Stimulated activated naive B cell treated with anti-CD40 and anti-IgM and Interleukin-4, amounts not matched to agents 10 μg/mL and 1 μg/mL and 100 μg/mL, for 72 hours (primary cell): Measurements from ENCODE around the gene ACTRT2.

Source experiments
- ATAC-seq, 2 donors: fragments of 150-1000 bp; cut with Tn5 transposase; replicated peaks; 2 replicates each; pipeline ENCODE4 v1.10.0; 2021; ENCODE audit warnings: moderate library complexity in 1 of 2
- DNase-seq: peaks from one replicate; pipeline ENCODE4 v3.0.0; 2021
- H3K27ac Mint-ChIP-seq: one replicate; pipeline ENCODE4 v1.8.0; 2022; ENCODE audit warnings: mild to moderate bottlenecking, mixed read lengths
- H3K27me3 Mint-ChIP-seq, 2 donors: one replicate each; pipeline ENCODE4 v1.8.0; 2022; ENCODE audit warnings: mixed read lengths in 2 of 2
- H3K36me3 Mint-ChIP-seq, 2 donors: one replicate each; pipeline ENCODE4 v1.8.0; 2022; ENCODE audit warnings: mixed read lengths in 2 of 2, mild to moderate bottlenecking in 1 of 2
- H3K4me1 Mint-ChIP-seq, 2 donors: one replicate each; pipeline ENCODE4 v1.8.0; 2022; ENCODE audit warnings: mixed read lengths in 2 of 2, mild to moderate bottlenecking in 1 of 2
- H3K4me3 Mint-ChIP-seq, 2 donors: one replicate each; pipeline ENCODE4 v1.8.0; 2022; ENCODE audit warnings: mild to moderate bottlenecking in 2 of 2, mixed read lengths in 2 of 2, moderate library complexity in 1 of 2
- H3K9me3 Mint-ChIP-seq, 2 donors: one replicate each; pipeline ENCODE4 v1.8.0; 2022; ENCODE audit warnings: mixed read lengths in 2 of 2, mild to moderate bottlenecking in 1 of 2

ACTRT2 gene

GRCh38 chr1:3033790-3034090, 12.5 kb downstream of the ACTRT2 start:
- Mint-ChIP-seq H3K36me3 (no peaks in the 10 kb centered on the region), H3K9me3 (no peaks in the 10 kb centered on the region), H3K27ac (no peak overlapping the region)

GRCh38 chr1:3034162-3034561, 12.9 kb downstream of the ACTRT2 start:
- Mint-ChIP-seq H3K4me3 (no peak overlapping the region), H3K36me3 (no peaks in the 10 kb centered on the region), H3K9me3 (no peaks in the 10 kb centered on the region), H3K27me3 (peaks cover 8 to 26% of the 10 kb centered on the region in 2 donors), H3K27ac (no peak overlapping the region), H3K4me1 (no peaks in the 10 kb centered on the region)
- DNase-seq (no peak), ATAC-seq (no peak)

More at GRCh38 chr1:3033790-3034090, 12.5 kb downstream of the ACTRT2 start:
- DNase-seq (no peak), ATAC-seq (no peak)
- Mint-ChIP-seq H3K4me1 (no peaks in the 10 kb centered on the region), H3K27me3 (peaks cover 8 to 27% of the 10 kb centered on the region in 2 donors), H3K4me3 (no peak overlapping the region)

- H3K4me3 Mint-ChIP-seq: no peak overlapping the region
- DNase-seq (no peak), ATAC-seq (no peak)
- peaks cover 8 to 26% of the 10 kb centered on the region in 2 donors for H3K27me3 Mint-ChIP-seq
- H3K9me3 Mint-ChIP-seq: no peaks in the 10 kb centered on the region
- no peak overlapping the region for H3K27ac Mint-ChIP-seq
- H3K4me1 Mint-ChIP-seq: no peaks in the 10 kb centered on the region
- H3K36me3 Mint-ChIP-seq: no peaks in the 10 kb centered on the region
These were observed 13.7 kb downstream of the ACTRT2 start for GRCh38 chr1:3034728-3035562.

DNA sequence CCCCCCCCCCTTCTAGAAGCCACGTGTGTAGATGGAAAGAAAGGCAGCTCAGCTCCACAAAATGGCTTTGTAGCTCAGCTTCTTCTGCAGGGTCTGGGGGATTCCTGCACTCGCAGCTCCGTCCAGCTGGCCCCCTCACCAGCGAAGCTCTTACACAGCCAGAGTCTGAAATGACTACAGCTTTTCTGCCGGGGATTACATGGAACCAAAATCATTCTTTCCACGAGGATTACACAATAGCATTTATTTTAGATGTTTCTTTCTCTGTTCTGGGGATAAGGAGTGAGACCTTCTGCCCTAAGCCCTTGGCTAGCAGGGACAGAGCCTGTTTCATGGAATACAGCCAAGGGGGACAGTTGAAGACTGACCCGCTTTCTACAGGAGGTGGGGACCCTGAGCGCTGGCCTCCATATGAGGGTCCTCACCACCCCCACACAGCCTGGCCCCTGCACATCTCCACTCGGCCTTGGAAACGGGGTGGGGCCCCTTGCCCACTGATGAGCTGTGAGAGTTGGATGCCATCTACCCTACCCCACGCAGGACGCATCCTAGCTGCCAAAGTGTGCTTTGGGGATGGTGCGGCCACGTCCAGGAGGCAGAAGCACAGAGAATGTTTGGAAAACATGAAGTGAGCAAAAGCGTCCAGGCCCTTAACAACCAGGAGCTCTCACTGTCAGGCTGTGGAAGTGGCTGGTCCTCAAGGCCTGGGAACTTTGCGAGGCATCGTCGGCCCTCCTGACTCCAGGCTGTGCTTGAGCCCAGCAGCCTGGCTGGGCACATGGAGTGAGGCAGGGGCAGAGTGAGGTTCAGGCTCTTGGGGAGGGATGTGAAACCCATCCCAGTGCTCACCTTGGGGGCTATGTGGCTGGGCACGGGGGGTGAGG, 14.5 kb downstream of the ACTRT2 start:
- no peaks in the 10 kb centered on the region for H3K36me3 Mint-ChIP-seq
- no peaks in the 10 kb centered on the region for H3K4me1 Mint-ChIP-seq
- peaks cover 8 to 26% of the 10 kb centered on the region in 2 donors for H3K27me3 Mint-ChIP-seq
- ATAC-seq (no peak), DNase-seq (no peak)
- H3K9me3 Mint-ChIP-seq: no peaks in the 10 kb centered on the region
- H3K27ac Mint-ChIP-seq: no peak overlapping the region
- H3K4me3 Mint-ChIP-seq: no peak overlapping the region

DNA sequence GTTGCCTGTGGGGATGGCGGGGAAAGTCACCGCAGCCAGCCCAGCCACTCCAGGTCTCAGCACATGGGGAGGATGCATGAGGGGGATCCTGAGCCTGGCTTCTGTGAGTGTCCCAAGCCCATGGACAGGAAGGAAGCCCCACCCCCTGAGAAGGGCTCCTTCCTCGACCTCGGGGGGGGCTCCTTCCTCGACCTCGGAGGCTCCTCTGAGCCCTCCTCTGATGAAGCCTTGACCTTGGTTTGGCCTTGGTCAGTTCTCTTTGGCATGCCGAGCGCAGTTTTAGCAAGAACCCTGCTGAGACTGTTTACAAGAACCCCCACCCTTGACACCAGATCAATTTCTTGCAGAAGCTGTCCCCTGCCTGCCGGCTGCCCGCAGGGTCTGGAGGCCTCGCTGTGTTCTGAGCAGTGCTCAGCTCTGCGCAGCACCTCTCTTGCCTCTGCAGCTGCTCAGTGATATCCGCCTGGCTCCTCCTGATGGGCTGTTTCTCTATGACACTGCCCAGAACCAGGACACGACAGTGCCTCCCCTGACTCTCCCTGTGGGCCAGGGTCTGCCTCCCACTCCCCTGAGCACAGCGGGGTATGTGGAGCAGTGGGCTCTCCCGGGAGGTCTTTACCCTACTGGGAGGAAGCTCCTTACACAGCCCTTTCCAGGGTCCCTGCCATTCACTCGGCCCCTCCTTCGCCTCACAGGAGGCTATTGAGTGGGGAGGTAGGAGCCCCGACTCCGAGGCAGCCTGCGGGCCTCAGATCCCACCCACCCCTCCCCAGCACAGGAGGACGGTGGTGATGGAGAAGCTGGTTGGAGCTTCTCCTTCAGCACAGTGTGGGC, 15.4 kb downstream of the ACTRT2 start:
- Mint-ChIP-seq H3K36me3 (no peaks in the 10 kb centered on the region), H3K4me3 (no peak overlapping the region), H3K27ac (no peak overlapping the region), H3K9me3 (no peaks in the 10 kb centered on the region), H3K27me3 (peaks cover 3 to 20% of the 10 kb centered on the region in 2 donors), H3K4me1 (no peaks in the 10 kb centered on the region)
- ATAC-seq (no peak), DNase-seq (no peak)

- no peak for ATAC-seq
- no peaks in the 10 kb centered on the region for H3K9me3 Mint-ChIP-seq
- H3K36me3 Mint-ChIP-seq: no peaks in the 10 kb centered on the region
- no peak overlapping the region for H3K4me3 Mint-ChIP-seq
- peaks cover 0 to 12% of the 10 kb centered on the region in 2 donors for H3K27me3 Mint-ChIP-seq
- DNase-seq: no peak
- no peaks in the 10 kb centered on the region for H3K4me1 Mint-ChIP-seq
- H3K27ac Mint-ChIP-seq: no peak overlapping the region
These were observed 16.2 kb downstream of the ACTRT2 start for GRCh38 chr1:3037281-3038040.

DNA sequence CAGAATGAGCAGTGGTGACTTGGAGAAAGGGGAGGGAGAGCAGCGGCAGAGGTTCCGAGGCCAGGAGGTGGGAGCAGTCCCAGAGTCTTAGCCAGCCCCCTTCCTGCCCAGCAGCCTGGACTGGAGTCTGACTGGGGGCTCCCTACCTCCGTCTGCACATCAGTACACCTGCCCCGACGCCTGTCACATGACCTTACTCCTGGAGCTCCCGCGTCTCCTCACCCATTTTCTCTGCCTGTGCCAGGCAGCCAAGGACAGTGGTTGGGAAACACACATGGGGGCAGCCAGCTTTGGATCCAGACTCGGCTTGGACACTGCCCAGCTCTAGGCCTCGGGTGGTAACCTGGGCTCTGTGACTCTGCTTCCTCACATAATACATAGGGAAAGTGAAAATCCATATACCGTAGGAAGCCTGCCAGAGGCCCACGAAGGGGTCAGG, 16.9 kb downstream of the ACTRT2 start:
- ATAC-seq: no peak

DNA sequence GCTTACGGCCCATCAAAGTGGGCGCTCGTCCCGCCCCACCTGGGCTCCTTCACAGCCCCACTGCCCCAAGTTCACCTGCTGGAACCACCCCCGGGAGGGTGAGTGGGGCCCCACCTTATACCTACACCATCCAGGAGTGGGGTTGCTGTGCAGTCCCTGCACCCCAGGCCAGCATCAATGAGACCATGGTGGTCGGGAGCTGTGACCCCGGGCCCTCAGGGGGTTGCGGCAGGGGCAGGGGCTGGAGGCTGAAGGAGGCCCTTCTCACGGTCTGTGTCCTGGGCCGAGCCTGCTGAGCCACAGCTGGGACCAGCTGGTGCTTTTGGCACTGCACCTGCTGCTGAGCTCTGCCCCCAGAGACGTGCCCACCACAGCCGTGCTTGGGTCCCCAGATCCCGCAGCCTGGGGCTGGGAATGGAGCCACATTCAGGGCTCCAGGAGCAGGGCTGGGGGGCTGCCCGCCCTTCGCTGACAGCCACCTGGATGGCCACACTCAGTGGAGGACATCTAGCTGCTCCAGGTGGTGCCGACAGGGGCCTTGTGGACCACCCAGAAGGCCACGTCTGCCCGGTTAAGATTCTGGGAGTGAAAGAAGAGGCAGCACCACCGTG, 17.4 kb downstream of the ACTRT2 start:
- DNase-seq: no peak
- Mint-ChIP-seq H3K4me1 (no peaks in the 10 kb centered on the region), H3K27me3 (peaks cover 0 to 10% of the 10 kb centered on the region in 2 donors), H3K9me3 (no peaks in the 10 kb centered on the region), H3K36me3 (no peaks in the 10 kb centered on the region), H3K27ac (no peak overlapping the region), H3K4me3 (no peak overlapping the region)
- no peak for ATAC-seq

More for the DNA sequence above, 16.9 kb downstream of the ACTRT2 start:
- Mint-ChIP-seq H3K9me3 (no peaks in the 10 kb centered on the region), H3K4me1 (no peaks in the 10 kb centered on the region), H3K36me3 (no peaks in the 10 kb centered on the region), H3K27me3 (peaks cover 0 to 10% of the 10 kb centered on the region in 2 donors), H3K27ac (no peak overlapping the region), H3K4me3 (no peak overlapping the region)
- DNase-seq: no peak

GRCh38 chr1:3040004-3040403, 18.7 kb downstream of the ACTRT2 start:
- ATAC-seq: no peak
- Mint-ChIP-seq H3K36me3 (no peaks in the 10 kb centered on the region), H3K27ac (no peak overlapping the region), H3K9me3 (peaks cover 0 to 1% of the 10 kb centered on the region in 2 donors), H3K4me1 (no peaks in the 10 kb centered on the region), H3K27me3 (peaks cover 13 to 18% of the 10 kb centered on the region in 2 donors), H3K4me3 (no peak overlapping the region)
- no peak for DNase-seq

DNA sequence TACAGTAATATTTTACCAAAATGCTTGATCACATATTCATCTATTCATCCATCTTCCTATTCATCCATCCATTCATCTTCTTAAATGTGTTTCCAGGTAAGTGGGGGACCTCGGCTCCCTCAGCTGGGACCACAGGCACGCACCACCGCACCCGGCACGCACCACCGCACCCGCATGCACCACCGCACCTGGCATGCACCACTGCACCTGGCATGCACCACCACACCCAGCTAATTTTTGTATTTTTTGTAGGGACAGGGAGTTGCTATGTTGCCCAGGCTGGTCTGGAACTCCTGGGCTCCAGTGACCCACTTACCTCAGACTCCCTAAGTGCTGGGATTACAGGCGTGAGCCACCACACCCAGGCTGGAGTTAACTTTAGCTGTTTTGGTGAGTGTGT, 21.2 kb downstream of the ACTRT2 start:
- H3K36me3 Mint-ChIP-seq: no peaks in the 10 kb centered on the region
- H3K4me1 Mint-ChIP-seq: no peaks in the 10 kb centered on the region
- no peak overlapping the region for H3K4me3 Mint-ChIP-seq
- DNase-seq (no peak), ATAC-seq (no peak)
- peaks cover 0 to 1% of the 10 kb centered on the region in 2 donors for H3K9me3 Mint-ChIP-seq
- H3K27me3 Mint-ChIP-seq: peaks cover 9 to 28% of the 10 kb centered on the region in 2 donors
- H3K27ac Mint-ChIP-seq: no peak overlapping the region

DNA sequence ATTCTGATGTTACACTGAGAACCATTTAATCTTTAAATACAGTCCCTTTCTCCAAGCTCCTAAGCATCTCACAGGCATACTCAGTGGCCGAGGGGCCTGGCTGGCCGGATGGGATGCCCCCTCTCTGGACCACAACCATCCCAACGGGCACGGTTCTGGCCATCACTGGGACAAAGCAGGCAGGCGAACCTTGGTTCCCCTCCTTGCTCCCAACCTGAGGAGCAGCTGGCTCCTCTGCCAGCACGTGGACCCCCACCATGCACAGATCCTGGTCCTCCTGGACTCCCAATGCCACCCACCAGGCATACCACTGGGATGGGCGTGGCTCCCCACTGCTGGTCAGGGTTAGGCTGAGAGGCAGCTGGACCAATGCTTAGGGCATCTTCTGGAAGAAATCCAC, 27.9 kb downstream of the ACTRT2 start:
- DNase-seq (no peak), ATAC-seq (no peak)
- Mint-ChIP-seq H3K27me3 (peaks cover 29 to 39% of the 10 kb centered on the region in 2 donors), H3K27ac (no peak overlapping the region), H3K36me3 (peaks cover 0 to 4% of the 10 kb centered on the region in 2 donors), H3K9me3 (peaks cover 5 to 8% of the 10 kb centered on the region in 2 donors), H3K4me1 (no peaks in the 10 kb centered on the region), H3K4me3 (no peak overlapping the region)

- no peaks in the 10 kb centered on the region for H3K4me1 Mint-ChIP-seq
- H3K9me3 Mint-ChIP-seq: peaks cover 5 to 7% of the 10 kb centered on the region in 2 donors
- H3K4me3 Mint-ChIP-seq: no peak overlapping the region
- no peak overlapping the region for H3K27ac Mint-ChIP-seq
- DNase-seq: no peak
- ATAC-seq: no peak
- H3K36me3 Mint-ChIP-seq: peaks cover 0 to 4% of the 10 kb centered on the region in 2 donors
- peaks cover 26 to 37% of the 10 kb centered on the region in 2 donors for H3K27me3 Mint-ChIP-seq
These were observed 28.6 kb downstream of the ACTRT2 start for GRCh38 chr1:3049905-3050304.

GRCh38 chr1:3050603-3051002, 29.3 kb downstream of the ACTRT2 start:
- Mint-ChIP-seq H3K4me3 (no peak overlapping the region), H3K36me3 (peaks cover 0 to 4% of the 10 kb centered on the region in 2 donors), H3K27me3 (peaks cover 24 to 32% of the 10 kb centered on the region in 2 donors), H3K9me3 (peaks cover 5 to 7% of the 10 kb centered on the region in 2 donors), H3K4me1 (no peaks in the 10 kb centered on the region), H3K27ac (no peak overlapping the region)
- DNase-seq: no peak
- ATAC-seq: no peak
